Fibroblast of skin of left biceps (primary cell): ENCODE data around the gene SLC25A26.

Experiments
- DNase-seq, 2 experiments: peaks; one replicate each; pipeline ENCODE4 v3.0.0-alpha.2; 2013; ENCODE audit warnings: low read depth in 2 of 2

The SLC25A26 gene

DNA sequence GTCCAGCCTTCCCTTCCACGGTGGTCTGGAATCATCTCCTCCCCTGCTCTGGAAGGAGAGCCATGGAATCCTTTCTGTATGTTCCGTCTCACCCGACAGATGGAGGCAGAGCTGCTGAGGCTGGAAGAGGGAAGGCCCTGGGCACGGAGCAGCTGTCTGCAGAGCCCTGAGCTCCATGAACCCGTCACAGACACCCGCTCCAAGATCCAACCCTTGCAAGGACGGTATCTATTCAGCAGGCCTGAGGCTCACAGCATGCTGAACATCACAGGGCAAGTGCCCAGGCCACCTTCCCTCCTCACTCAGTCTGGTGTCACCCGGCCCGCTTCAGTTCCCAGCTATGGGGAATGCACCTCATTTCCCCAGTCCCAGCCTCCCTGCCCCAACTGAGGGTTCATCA is 176.1 kb downstream of the SLC25A26 start:
- no peak for DNase-seq

DNA sequence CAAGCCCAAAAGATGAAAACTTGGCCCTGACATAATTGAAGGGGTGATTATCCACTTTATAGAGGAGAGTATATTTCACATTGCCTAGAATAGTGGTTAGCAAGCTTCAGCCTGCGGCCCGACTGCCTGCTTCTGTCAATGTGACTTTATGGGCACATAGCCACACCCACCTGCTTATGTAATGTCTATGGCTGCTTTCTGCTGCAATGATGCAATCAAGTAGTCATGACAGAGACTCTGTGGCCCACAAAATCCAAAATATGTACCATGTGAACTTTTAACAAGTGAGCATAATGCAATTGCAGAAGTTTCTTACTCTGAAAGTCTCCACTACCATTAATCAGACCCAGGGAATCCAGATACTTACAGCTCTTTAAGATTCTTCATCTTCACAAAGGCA is 176.9 kb downstream of the SLC25A26 start:
- no peak for DNase-seq

DNA sequence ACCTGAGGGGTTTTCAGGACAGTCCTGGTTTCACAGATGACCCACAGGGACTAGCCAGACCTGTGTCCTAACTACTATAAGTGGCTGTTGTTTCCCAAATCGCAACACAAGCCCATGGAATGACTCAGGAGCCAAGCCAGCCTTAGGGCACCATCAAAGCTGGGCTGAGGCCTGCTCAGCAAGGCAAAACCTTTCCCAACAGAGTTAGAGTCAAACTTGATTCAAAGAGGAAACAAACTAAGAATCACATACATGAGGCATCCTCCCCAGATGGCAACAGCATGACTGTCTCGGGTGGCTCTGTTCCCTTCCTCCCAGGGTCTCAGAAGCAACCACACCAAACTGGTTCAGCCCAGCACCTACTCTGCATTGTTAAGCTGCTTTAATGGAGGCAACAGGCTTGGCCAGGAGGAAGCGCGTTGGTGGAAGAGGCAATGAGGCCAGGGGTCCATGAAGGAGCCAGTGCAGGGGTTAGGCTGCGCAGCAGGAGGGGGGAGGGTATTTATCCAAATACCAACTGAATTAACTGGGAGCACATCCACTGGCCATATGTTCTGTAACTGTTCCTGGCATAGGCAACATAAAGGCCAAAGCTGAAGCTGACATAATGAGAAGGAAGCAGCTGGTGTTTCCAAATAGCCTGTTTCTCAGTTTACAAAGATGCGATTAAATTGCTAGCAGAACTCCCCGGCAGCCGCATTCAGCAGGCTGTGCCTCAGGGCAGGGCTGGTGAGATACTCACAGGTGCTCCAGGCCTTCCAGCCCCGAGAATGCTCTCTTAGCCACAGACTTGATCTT is 177.6 kb downstream of the SLC25A26 start:
- DNase-seq = no peak

DNA sequence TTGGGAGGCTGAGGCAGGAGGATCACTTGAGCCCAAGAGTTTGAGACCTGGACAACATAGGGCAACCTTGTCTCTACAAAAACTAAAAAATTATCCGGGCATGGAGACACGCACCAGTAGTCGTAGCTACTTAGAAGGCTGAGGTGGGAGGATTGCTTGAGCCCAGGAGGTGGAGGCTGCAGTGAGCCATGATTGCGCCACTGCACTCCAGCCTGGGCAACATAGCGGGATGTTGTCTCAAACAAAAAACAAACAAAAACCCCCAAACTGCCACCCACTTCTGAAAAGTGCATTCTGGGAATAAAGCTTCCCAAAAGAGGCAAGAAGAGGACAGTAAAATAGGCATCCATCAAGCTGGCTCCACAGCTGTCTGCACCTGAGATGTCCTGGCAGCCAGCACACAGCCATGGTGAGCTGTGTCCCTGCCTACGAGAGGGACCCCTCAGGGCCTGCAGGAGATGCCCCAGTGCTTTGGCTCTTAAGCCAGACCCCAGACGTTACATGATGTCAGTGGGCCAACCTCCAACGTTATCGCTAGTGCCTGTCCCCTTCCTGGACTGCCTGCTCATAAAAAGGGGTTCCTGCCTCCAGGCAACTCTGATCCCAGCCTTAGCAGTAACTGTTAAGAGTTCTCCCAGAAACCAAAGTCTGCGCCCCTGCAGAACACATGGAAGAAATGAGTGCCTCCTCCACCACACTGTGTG is 178.9 kb downstream of the SLC25A26 start:
- no peak for DNase-seq

DNA sequence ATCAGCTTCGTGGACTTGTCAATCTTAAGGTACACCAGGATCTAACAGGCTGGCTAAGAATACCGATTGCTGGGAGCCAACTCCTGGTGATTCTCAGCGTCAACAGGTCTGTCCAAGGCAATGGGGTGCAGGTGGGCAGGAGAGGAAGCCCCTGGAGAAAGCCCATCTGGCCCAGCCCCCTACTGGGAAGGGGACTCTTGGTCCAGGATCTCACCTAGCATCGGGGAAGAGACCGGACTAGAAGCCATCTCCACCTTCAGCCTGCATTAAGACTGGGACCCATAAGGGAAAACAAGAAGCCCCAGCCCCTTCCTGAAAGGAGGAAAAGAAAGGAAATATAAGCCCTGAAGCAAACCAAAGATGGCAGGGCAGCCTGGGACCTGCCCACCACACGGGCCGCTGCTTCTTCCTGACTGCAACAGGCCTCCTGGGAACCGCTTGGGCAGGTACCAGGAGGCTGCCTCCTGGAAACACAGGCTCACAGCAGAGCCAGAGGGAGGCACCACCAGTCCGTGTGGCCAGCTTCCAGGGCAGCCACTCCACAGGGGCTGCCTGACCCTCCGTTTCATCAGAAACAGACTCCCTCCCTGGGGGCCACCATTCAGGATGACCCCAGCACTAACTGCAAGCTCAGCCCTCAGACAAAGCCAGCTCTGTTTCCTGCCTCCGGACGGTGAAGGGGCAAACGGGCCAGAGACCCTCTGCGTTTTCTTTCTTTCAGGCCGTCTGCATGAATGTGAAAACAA is 179.8 kb downstream of the SLC25A26 start:
- DNase-seq = no peak

DNA sequence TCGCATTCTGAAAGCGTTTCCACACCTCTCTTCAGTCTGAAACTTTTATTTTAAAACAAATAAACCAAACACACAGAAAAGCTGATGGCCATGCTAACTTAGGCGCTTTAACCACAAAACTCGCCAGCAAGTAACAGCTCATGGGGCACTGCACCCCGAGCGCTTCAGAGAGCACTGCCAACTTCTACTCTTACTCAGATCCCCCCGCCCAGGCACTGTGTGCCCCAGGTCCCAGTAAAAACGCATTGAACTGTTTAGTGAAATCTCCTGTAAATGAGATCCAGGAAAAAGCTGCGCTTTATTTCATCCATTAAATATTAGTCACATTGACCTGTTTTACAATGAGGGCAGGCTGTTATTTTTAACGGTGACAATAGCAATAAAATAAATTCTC is 180.4 kb downstream of the SLC25A26 start:
- no peak for DNase-seq

DNA sequence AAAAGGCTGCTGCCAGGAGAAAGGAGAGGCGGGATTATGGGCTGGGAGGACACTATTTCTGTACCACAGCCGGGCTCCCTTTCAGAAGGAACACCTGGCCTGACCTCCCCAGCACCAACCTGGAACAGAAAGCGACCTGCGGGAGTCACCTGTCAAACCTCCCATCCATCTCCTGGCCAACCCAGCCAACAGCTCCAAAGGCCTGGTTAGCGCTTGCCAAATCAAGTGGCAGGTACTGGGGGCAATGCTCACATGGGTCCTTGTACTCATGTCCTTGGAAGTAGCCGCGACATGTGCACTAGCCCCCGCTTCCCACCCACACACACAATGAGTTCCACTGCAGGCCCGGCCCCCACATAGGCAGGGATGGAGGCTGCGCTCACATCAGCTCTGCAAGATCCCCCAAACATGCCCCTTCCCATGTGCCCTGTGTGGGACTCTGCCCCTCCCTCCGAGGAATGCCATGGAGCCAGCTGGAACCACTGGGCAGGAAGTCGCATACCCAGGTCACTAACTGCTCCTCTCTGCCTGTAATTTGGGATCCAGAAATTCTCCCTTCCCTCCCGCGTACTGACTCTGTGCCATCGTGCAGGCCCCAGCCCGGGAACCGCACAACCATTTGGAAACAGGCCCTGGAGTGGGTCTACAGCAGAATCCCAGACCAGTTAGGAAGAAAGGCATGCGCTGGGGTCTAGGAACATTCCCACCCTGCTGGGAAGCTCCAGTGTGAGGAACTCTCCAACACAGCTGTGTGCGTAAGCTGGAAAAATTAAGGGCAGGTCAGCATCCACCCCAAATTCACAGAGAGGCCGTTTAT is 181.1 kb downstream of the SLC25A26 start:
- DNase-seq = no peak

DNA sequence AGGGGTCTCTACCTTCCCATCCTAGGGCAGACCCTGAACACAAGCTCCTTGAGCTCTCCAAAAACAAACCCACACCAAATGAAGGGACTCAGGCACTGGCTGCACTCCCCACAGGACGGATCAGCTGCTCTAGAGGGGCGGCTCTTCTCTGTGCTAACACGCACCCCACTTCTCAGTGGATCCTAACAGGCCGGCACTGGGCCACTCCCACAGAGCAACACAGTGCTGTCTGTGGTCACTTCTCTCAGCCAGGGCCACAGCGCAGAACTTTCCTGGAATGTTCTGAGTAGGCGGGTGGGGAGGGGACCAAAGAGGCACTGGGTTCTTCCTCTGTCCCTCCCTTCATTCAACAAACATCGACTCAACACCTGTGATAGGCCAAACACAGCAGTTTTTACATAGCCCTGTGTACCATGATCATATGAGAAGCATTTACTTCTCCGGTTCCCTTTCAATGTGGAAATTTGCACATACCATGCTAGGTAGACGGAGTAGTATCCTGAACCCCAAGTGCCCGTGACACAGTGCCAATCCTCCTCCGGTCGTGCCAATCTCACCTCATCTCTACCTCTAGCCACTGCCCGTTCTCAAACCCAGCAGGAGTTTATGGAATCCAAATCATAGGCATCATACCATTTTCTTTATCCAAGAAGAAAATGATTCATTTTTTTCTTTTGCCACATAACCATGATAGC is 181.9 kb downstream of the SLC25A26 start:
- DNase-seq = no peak

DNA sequence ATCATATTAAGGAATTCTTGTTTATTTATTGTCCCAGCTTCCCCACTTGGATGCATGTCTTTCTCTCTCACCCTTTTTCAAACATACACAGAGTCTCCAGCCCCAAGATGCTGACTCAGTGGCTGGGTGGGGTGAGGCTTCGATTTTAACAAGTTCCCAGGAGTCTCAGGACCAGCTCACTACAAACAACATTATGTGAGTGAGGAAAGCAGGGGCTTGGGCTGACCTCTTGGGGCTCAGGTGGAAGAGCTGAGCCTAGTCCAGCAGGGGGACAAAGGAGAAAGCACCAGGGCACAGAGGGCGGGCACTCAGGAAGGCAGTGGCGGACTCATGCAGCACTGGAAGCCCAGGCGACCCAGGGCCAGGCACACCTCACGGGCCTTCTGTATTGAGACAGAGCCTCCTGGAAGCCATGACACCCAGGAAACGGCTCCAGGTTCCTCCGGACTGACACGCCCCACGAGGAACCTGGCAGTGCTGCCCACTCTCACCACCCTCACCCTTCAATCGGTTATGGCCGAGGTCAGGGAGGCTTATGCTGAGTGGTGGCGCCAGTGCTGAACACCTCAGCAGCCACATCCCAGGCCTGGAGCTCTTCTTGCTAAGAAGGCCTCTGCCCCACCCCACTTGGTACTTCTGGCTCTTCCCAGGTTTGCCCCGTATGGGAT is 182.7 kb downstream of the SLC25A26 start:
- DNase-seq = no peak

DNA sequence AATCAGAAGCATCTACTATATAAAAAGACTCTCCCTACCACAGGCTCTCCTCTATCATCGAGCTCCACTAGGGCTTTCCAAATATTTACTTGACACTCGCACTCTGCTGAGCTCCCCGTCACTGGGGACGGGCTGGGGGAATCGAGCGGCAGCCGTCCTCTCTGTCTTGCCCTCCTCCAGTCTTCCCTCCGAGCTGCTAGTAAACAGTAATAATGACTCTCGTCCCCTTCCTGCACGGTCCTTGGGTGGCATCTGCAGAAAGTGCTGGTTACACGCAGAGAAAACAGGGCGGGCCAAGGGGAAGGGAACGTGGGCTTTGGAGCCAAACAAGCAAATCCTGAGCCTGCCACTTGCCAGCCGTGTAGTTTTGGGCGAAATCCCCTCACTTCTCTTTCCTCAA is 183.4 kb downstream of the SLC25A26 start:
- no peak for DNase-seq

DNA sequence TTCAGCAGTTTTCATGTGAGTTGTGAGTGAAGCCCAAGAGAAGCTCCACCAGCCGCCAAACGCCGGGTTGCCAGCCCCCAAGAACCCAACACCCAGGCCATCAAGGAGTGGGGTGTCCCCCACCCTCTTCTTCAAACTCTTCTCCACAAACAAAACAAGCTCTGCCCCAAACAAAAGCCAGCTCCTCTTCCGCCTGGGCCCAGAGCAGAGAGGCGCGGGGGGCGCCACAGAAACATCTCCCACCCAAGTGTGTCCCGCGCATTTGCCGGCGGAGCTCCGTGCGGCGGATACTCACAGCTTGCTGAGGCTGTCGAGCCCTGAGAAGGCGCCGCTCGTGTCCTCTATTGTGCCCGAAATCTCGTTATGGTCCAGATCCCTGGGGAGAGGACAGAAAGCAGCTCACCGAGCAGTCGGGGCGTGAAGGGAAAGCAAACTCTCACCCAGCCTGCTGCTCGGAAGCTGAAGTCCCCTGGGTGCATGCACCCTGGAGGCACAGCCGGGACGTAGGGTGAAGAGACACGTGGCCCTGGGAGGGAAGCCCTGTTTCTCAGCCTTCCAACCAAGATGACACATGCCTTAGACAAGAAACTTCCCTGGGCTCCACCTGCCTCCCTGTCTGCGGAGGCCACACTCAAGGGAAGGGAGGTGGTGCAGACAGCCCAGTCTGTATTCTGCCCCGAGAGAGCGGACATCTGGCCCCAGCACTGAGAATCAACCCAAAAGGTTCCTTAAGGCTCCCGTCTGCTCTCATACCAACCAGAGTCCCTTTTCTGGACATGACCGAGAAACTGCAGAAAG is 184.3 kb downstream of the SLC25A26 start:
- DNase-seq = no peak

DNA sequence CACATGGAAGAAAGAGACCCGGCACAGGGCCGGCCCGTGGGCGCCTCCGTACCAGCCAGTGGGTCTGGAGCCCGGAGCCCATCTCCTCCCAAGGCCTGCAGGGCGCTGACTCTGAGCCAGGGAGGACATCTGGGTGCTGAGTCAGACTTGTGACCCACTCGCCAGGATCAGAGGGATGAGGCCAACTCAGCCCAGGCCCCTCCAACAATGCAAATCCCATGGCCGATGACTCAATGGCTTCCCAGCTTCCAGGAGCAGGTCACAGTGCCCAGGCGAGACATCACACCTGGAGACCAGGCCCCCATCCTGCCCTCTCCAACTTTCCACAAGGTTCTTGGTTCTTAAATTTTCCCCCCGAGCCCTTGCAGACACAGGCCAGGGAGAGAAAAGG is 184.9 kb downstream of the SLC25A26 start:
- no peak for DNase-seq

DNA sequence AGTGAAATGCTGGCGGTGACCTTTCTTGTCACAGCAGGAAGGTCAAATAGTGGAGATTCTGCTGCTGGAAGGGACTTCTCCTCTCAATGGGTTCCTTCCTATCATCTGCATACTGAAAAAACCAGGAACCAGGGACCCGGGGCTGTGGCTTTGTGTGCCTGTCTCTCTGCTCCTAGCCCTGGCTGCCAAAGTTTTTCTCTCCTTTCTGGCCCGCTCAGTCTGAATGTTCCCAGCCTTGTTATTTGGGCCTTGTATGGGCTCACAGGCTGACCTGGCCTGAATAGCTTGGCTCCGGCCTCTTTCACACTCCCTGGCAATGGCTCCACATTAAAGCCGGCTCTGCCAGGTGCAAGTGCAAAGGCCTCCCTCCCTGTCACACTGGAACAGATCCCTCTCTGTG is 185.4 kb downstream of the SLC25A26 start:
- DNase-seq = no peak

DNA sequence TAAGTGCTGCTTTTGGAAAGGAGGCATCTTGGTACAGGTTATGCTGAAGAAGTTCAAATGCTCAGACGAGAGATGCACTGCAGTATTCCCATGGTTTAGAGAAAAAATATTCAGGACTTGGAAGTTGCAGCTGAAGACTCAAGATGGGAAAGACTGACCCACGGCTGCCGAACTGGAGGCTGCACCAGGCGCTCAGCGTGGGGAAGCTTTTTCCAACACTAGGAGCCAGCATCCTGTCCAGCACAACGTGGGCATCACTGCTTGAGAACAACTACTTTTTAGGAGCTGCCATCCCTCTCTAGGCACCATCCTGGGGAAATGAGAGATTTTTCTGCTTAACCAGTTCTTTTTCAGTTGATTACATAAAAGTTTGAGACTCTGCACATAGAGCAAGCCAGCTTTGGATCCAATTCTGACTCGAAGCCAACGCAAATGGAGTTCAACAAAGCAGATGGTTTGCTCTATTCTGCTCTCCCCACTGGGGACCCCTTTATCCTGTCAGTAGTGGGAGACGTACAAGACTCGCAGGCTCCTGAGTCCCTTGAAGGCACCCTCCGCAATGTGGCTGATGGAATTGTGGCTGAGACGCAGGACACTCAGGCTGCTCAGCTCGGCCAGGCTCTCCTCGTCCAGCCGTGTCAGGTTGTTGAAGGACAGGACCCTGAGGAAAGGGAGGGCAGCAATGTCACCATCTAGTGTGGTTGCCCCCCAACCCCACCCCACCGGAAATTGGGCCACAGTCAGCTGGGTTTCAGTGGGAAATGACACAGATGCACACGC is 186.2 kb downstream of the SLC25A26 start:
- no peak for DNase-seq

DNA sequence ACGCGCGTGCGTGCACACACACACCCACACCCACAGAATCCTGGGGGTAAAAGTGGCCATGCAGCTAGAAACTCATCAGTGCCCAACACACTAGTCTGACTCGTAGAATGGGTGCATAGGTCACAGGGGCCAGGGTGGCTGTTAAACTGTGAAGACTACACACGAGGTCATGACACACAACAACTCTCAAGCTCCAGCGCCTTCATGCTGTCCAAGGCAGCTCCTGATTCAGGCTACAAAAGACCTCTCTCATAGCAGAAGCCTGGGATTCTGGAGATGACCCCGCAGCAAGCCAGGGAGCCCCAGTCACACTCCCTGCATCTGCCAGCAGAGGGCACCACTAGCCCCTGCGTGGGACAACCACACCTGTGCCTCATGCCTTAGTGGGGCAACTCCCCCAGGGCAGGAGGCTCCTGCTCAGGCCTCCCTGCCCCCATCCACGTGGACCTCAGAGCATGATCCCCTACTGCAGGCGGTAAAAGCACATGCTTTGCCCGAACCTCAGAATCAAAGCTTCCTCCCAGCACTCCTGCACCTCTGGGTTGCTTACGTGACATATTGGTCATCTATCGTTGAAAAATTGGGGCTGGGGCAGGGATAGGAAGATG is 186.9 kb downstream of the SLC25A26 start:
- DNase-seq = no peak

DNA sequence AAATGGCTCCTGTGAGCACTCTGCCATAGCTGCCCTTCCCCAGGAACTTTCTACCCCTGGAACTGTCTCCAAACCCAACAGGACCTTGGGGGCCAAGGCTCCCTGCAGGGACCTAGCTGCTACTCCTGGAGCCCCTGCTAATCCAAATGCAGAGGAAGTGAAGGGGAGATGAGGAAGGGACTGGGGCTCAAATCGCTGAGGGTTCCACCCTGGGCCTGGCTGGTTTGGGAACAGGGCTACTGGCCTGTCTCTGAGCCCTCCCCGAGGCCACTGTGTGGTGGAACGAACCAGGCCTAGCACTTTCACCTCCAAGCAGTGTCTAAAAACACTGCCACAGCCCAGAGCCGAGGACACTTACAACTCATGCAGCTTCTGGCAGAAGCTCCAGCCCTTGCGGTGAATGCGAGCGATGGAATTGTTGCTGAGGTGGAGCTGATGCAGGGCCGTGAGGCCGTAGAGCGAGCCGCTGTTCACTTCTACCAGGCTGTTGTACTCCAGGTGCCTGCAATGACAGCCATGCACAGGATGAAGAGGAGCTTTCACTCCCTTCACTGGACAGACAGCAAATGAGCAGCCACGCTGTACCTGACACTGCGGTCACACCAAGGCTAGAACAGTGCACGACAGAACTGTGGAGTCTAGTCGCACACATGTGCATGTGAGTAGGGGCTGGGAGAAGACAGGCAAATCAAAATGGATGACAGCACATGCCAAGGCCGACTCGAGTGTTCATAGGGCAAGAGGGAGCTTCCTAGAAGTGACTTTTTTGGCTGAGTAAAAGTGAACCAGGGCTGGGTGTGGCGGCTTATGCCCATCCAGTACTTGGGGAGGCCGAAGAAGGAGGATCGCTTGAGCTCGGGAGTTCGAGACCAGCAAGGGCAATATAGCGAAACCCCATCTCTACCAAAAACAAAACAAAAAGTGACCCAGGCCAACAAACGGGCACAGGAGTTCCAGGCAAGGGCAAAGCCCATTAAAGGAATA is 189.3 kb downstream of the SLC25A26 start:
- DNase-seq = no peak

DNA sequence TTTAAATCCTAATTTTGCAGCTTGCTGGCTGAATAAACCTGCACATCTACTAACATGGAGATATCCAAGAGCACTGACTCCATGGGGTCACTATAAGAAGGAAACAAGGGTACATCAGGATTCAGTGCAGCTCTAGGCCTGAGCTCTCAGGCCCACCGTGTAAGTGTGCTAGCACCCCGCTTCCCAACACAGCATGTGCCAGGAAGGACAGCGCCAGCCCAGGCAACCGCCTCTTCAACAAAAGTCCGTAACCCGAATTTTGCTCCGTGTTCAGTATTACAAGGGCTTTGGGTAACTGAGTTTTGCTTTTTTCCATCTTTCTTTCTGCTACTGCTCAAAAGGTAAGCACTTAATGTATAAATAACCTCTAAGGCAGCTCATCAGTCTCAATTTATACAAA is 190.2 kb downstream of the SLC25A26 start:
- DNase-seq = no peak
